ENCODE data around the gene LY6G6D. TPM values are rescaled to one million over a fixed set of nuclear protein-coding genes. Genes with fewer than 3 reads are reported as not detected.

The LY6G6D gene, protein sequence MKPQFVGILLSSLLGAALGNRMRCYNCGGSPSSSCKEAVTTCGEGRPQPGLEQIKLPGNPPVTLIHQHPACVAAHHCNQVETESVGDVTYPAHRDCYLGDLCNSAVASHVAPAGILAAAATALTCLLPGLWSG
- total RNA-seq = not detected

DNA sequence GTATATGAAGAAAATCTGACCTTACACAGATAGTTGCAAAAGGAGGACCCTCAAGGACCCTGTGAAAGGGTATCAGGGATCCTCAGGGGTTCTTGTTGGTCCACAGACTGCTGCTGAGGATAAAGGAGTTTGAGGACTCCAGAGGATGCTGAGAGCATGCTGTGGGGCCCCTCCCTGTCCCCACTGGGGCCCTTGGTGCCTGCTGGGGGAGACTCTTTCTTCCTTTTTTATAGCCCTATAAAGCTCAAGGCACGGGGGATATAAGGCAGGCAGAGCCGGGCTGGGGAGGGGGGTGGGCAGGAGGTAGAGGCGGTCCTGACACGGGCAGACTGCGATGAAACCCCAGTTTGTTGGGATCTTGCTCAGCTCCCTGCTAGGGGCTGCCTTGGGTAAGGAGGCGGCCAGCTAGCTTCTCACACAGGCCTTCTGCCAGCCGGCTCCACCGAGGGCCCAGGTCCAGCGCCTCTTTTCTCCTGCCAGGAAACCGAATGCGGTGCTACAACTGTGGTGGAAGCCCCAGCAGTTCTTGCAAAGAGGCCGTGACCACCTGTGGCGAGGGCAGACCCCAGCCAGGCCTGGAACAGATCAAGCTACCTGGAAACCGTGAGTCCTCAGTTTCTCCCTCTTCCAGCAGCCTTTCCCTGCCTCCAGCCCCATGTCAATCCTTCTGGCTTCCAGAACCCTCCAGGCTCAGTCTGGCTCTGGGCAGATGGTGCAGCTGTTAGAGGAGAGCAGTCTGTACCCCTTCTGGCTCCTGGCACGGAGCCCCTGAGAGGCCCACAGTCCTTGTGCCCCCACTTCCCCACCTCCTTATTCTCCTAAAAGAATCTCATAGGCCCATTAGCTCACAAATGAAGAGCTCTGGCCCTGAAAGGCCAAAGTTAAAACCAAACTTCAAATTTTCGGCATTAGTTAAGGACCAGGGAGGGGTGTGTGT lies at the start of gene LY6G6D:
TSS of gene LY6G6D (plus strand) at position 327 of the 937 bp plus-strand sequence. CDS start at position 335, 8 bp downstream.
- H3K36me3 ChIP-seq = no peaks in the 10 kb centered on the region
- DNase-seq (ENCODE audit: low spot score in 2 of 2) = no peak
- no peaks in the 10 kb centered on the region for H3K27me3 ChIP-seq
- WGBS, 2 donors = 58 to 66% methylated on average over 14 to 16 of the region's 16 CpGs
- H3K27ac ChIP-seq = no peak within 1 kb of the TSS
- TF ChIP-seq EP300 (IDR thresholded peaks at IDR 0.05) (no peak), POLR2A (IDR thresholded peaks at IDR 0.05) (no peak)
- TF ChIP-seq, protein P1, sequence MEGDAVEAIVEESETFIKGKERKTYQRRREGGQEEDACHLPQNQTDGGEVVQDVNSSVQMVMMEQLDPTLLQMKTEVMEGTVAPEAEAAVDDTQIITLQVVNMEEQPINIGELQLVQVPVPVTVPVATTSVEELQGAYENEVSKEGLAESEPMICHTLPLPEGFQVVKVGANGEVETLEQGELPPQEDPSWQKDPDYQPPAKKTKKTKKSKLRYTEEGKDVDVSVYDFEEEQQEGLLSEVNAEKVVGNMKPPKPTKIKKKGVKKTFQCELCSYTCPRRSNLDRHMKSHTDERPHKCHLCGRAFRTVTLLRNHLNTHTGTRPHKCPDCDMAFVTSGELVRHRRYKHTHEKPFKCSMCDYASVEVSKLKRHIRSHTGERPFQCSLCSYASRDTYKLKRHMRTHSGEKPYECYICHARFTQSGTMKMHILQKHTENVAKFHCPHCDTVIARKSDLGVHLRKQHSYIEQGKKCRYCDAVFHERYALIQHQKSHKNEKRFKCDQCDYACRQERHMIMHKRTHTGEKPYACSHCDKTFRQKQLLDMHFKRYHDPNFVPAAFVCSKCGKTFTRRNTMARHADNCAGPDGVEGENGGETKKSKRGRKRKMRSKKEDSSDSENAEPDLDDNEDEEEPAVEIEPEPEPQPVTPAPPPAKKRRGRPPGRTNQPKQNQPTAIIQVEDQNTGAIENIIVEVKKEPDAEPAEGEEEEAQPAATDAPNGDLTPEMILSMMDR (IDR thresholded peaks at IDR 0.05) = no peak
- no peaks in the 10 kb centered on the region for H3K9me3 ChIP-seq
- peaks cover 0 to 7% (median 0%) of the 10 kb centered on the region in 4 donors for H3K4me1 ChIP-seq
- H3K4me3 ChIP-seq = no peak within 1 kb of the TSS

DNA sequence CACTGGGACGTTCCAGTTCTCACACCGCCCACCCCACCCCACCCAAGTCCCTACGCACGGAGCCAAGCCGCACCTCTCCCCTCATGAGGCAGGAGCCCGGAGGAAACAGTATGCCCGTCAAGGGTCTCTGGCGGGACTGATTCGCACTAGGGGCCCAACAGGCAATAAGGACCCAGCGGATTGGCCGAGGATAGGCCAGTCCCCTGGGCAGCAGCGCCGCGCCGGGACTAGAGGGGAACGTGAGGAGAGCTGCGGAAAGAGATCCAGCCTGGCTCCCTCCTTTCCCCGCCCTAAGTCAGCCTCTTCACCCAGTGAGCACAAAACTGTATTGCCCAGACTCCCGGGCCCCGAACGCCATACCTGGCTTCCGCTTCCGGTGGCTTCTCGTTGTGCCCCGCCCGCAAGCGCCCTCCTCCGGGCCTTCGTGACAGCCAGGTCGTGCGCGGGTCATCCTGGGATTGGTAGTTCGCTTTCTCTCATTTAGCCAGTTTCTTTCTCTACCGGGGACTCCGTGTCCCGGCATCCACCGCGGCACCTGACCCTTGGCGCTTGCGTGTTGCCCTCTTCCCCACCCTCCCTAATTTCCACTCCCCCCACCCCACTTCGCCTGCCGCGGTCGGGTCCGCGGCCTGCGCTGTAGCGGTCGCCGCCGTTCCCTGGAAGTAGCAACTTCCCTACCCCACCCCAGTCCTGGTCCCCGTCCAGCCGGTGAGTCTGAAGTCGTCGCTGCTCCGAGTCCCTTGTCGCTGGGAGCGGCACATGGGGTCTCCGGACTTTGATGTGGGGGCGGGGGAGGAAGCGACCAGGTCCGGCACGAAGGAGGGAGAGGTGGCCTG lies 49.4 kb upstream of the LY6G6D start, which contains the start of gene CSNK2B:
TSS of gene CSNK2B (plus strand) at position 580 of the 836 bp plus-strand sequence. CDS start 752 bp downstream, outside the sequence.
- TF ChIP-seq, protein P1 (IDR thresholded peaks at IDR 0.05) = peak in 1 of 5 experiments; percentile 34
- TF ChIP-seq POLR2A (IDR thresholded peaks at IDR 0.05) (peak; percentile 73 to 86), EP300 (IDR thresholded peaks at IDR 0.05) (peak; percentile 94 to 95)
- peak; percentile 97 to 98 for DNase-seq (ENCODE audit: low spot score in 2 of 2)
- H3K4me1 ChIP-seq = peaks cover 0 to 64% (median 26%) of the 10 kb centered on the region in 4 donors
- no peaks in the 10 kb centered on the region for H3K9me3 ChIP-seq
- no peaks in the 10 kb centered on the region for H3K27me3 ChIP-seq
- peak within 1 kb of the TSS; percentile 60 to 99 (median 96) for H3K27ac ChIP-seq
- WGBS, 2 donors = 0% methylated on average over 63 of the region's 63 CpGs
- H3K36me3 ChIP-seq = peaks cover 8 to 61% (median 23%) of the 10 kb centered on the region in 3 donors
- H3K4me3 ChIP-seq = peak within 1 kb of the TSS; percentile 67 to 93 (median 87)

DNA sequence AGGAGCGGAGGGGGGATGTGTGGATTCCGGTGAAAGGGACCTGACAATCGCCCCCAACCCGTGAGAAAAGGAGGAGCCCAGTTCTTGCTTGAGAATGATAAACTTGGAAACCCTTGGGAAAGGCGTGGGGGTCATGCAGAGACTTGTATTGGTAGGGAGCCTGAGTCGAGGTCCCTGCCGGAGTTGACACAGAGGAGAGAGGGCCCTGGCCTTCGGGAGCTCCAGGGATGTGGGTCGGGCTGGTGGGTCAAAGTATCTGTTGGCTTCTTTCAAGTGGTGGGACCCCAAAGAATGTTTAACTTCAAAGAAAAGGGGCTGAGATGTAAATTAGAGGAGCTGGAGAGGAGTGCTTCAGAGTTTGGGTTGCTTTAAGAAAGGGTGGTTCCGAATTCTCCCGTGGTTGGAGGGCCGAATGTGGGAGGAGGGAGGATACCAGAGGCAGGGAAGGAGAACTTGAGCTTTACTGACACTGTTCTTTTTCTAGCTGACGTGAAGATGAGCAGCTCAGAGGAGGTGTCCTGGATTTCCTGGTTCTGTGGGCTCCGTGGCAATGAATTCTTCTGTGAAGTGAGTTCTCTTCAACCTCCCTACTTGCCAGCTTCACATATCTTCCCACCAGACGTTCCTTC lies 48.7 kb upstream of the LY6G6D start:
- Histone ChIP-seq H3K9me3 (no peaks in the 10 kb centered on the region), H3K4me1 (peaks cover 0 to 57% (median 24%) of the 10 kb centered on the region in 4 donors), H3K4me3 (peak overlapping the region; percentile 67 to 93 (median 87)), H3K27me3 (no peaks in the 10 kb centered on the region), H3K27ac (peak overlapping the region; percentile 60 to 99 (median 96)), H3K36me3 (peaks cover 8 to 68% (median 31%) of the 10 kb centered on the region in 3 donors)
- DNase-seq (ENCODE audit: low spot score in 2 of 2) = no peak
- 2 to 4% methylated on average over 15 of the region's 15 CpGs for WGBS, 2 donors
- TF ChIP-seq EP300 (IDR thresholded peaks at IDR 0.05) (no peak), POLR2A (IDR thresholded peaks at IDR 0.05) (no peak)
- TF ChIP-seq, protein P1 (IDR thresholded peaks at IDR 0.05) = no peak

- TF ChIP-seq POLR2A (IDR thresholded peaks at IDR 0.05) (no peak), EP300 (IDR thresholded peaks at IDR 0.05) (no peak)
- TF ChIP-seq, protein P1 (IDR thresholded peaks at IDR 0.05) = no peak
- H3K27ac ChIP-seq = no peak within 1 kb of the TSS
- H3K4me3 ChIP-seq = no peak within 1 kb of the TSS
- no peaks in the 10 kb centered on the region for H3K27me3 ChIP-seq
- WGBS, 2 donors = 84 to 86% methylated on average over 8 of the region's 8 CpGs
- peaks cover 8 to 75% (median 46%) of the 10 kb centered on the region in 3 donors for H3K36me3 ChIP-seq
- H3K9me3 ChIP-seq = no peaks in the 10 kb centered on the region
- peaks cover 0 to 27% (median 9%) of the 10 kb centered on the region in 4 donors for H3K4me1 ChIP-seq
- no peak for DNase-seq (ENCODE audit: low spot score in 2 of 2)
Observed at GRCh38 chr6:31669676-31670075, 45.5 kb upstream of the LY6G6D start, which contains the start of gene LY6G5B. Gene LY6G5B (plus strand): TSS chr6:31669976. CDS start chr6:31670951, 975 bp downstream.

Measured in tibial nerve (tissue), 4 donors.